ES-I3 (cell line): ENCODE data around the gene NUPR2.
"Not testable (repeated sequence)": the region's sequence is repeated elsewhere in the genome, so short reads cannot be mapped to it uniquely, and the experiment has no call there.

Experiments
- H3K36me3 ChIP-seq: 2 replicates; pipeline ENCODE4 v1.6.1; 2013; ENCODE audit warnings: mild to moderate bottlenecking, low read length, control low read depth, moderate library complexity; ENCODE audit not compliant: insufficient read depth
- H3K4me1 ChIP-seq: 2 replicates; pipeline ENCODE4 v1.6.1; 2013; ENCODE audit warnings: mild to moderate bottlenecking, control low read depth, low read length; ENCODE audit not compliant: insufficient read depth
- H3K9ac ChIP-seq: 2 replicates; pipeline ENCODE4 v1.6.1; 2013; ENCODE audit warnings: low read depth, mild to moderate bottlenecking, low read length, moderate library complexity
- H3K9me3 ChIP-seq: 2 replicates; pipeline ENCODE4 v1.6.1; 2013; ENCODE audit warnings: mild to moderate bottlenecking, low read length, moderate library complexity; ENCODE audit not compliant: control insufficient read depth, insufficient read depth

Gene NUPR2

DNA sequence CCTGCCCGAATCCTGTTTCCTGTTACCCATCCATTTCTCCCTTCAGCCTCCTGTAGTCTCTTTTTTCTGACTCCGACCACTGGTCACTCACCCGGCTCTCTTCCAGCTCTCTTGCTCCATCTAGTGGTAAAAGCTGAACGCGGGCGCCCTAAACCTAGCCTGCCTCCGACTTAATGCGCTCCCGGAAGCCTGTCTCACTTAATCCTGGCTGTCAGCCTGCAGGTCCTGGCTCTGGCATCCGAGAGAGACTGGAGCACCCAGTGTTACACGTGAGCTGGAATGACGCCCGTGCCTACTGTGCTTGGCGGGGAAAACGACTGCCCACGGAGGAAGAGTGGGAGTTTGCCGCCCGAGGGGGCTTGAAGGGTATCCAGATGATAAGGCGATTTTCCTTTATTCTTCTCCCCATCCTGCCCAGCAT is 41.8 kb downstream of the NUPR2 start:
- no peaks in the 10 kb centered on the region for H3K4me1 ChIP-seq
- no peak overlapping the region for H3K9ac ChIP-seq
- peaks cover 11% of the 10 kb centered on the region; the same call in 1 of the 2 replicates for H3K36me3 ChIP-seq
- no peaks in the 10 kb centered on the region for H3K9me3 ChIP-seq

DNA sequence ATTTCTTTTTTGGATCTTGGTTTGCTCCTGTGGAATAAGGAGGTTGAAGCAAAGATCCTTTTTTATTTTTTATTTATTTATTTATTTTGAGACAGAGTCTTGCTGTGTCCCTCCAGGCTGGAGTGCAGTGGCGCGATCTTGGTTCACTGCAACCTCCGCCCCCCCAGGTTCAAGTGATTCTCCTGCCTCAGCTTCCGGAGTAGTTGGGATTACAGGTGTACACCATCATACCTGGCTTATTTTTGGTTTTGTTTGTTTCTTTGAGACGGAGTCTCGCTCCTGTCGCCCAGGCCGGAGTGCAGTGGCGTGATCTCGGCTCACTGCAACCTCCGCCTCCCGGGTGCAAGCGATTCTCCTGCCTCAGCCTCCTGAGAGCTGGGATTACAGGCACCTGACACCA is 49.8 kb downstream of the NUPR2 start:
- H3K36me3 ChIP-seq: peaks cover 14% of the 10 kb centered on the region
- H3K4me1 ChIP-seq, H3K9me3 ChIP-seq, H3K9ac ChIP-seq: not testable (repeated sequence)
